Vagina (tissue), 2 donors: Measurements from ENCODE around the gene BRPF1. TPM values are rescaled to one million over a fixed set of nuclear protein-coding genes. Genes with fewer than 3 reads are reported as not detected.

Experiments used
- DNase-seq, 2 donors: peaks; one replicate each; pipeline ENCODE4 v3.0.0-alpha.2; 2017; ENCODE audit errors: extremely low spot score in 2 of 2
- H3K27ac ChIP-seq: fragments of 200-600 bp; sonication (generic); one replicate; pipeline ENCODE4 v1.5.1; 2019
- H3K27me3 ChIP-seq: fragments of 200-600 bp; sonication (generic); one replicate; pipeline ENCODE4 v1.5.1; 2019
- H3K36me3 ChIP-seq, 2 donors: fragments of 200-600 bp; sonication (generic); one replicate each; pipeline ENCODE4 v1.5.1; 2017 to 2019
- H3K4me1 ChIP-seq: fragments of 200-600 bp; sonication (generic); one replicate; pipeline ENCODE4 v1.5.1; 2019
- H3K4me3 ChIP-seq, 2 donors: fragments of 200-600 bp; sonication (generic); 1 replicate in 1 of 2; 2 replicates in 1 of 2; pipeline ENCODE4 v1.5.1; 2016 to 2019
- H3K9me3 ChIP-seq: fragments of 200-600 bp; sonication (generic); one replicate; pipeline ENCODE4 v1.5.1; 2019
- POLR2A ChIP-seq, 2 donors: fragments of 450-650 bp; IDR thresholded peaks; one replicate each; pipeline ENCODE4 v1.6.1; 2017; ENCODE audit warnings: antibody characterized with exemption in 2 of 2, mild to moderate bottlenecking in 2 of 2, moderate library complexity in 2 of 2
- POLR2AphosphoS5 ChIP-seq, 2 donors: sonication (generic); formaldehyde crosslinking; IDR thresholded peaks; one replicate each; pipeline ENCODE4 v1.9.0; 2017; ENCODE audit warnings: antibody characterized with exemption in 2 of 2, mild to moderate bottlenecking in 2 of 2, low read depth in 1 of 2; ENCODE audit not compliant: insufficient read depth in 1 of 2
- intact Hi-C: fragments of 100-400 bp; cut with DNase I; formaldehyde crosslinking; loops from one replicate; pipeline ENCODE4 v1.15.1; 2023
- total RNA-seq: library from RNA; depleted of rRNA; stranded (reverse); fragments of >200 nt; gene quantifications from one replicate; pipeline ENCODE4 v1.2.3, GENCODE V29; 2016
- TF ChIP-seq, protein P1 (sequence below), 3 experiments: fragments of 450-650 bp in 2 of 3; fragments of 200-600 bp in 1 of 3; sonication (generic) in 1 of 3; IDR thresholded peaks; one replicate each; pipeline ENCODE4 v1.5.1; 2017 to 2019; ENCODE audit warnings: antibody characterized with exemption in 3 of 3, mild to moderate bottlenecking in 2 of 3, moderate library complexity in 2 of 3

Gene BRPF1
- total RNA-seq, 1 donor from 2014 or later = 16.9 TPM

DNA sequence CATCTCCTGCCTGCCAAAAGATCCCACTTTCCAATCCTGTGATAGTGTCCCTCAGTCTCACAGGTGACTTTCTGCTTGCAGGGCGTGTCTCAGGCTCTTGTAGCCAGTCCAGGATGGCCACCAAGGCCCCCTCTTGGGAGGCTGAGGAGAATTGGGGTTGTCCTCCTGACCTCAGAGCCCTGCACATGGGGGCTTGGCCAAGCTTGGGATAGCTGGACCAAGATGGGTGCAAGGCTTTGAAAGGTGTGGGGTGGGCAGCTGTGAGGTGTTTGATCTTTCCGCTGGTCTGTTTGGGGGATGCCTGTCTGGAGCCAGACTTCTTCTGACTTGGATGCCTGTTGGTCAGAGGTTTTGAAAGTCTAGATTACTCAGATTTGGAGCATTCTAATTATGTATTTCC is 39.9 kb upstream of the BRPF1 start:
- intact Hi-C loops = no loop called here
- TF ChIP-seq POLR2AphosphoS5 (IDR thresholded peaks at IDR 0.05; ENCODE audit: insufficient read depth in 1 of 2, low read depth in 1 of 2) = no peak
- Histone ChIP-seq H3K36me3 (peaks cover 0 to 65% of the 10 kb centered on the region in 2 donors), H3K9me3 (no peaks in the 10 kb centered on the region), H3K27ac (no peak overlapping the region), H3K4me3 (no peak overlapping the region), H3K4me1 (no peaks in the 10 kb centered on the region), H3K27me3 (no peaks in the 10 kb centered on the region)
- DNase-seq = no peak

DNA sequence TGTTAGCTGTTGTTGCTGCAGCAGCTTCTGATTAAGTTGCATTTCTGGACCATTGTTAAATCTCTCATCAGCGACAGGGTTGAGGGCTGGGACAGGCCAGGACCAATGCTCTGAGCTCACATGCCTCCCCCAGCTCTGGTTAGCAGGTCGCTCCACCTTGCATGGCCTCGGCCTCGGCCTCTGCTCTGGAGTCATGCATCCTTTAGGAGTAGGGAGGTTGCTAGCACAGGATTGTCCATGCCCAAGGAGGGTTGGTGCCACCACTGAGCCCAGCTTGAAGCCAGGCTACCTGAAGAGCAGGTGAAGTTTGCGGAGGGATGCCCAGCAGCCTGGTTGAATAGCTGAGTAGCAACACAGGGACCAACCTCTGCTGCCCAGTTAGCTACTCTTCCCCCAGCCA is 39.1 kb upstream of the BRPF1 start:
- TF ChIP-seq, protein P1, sequence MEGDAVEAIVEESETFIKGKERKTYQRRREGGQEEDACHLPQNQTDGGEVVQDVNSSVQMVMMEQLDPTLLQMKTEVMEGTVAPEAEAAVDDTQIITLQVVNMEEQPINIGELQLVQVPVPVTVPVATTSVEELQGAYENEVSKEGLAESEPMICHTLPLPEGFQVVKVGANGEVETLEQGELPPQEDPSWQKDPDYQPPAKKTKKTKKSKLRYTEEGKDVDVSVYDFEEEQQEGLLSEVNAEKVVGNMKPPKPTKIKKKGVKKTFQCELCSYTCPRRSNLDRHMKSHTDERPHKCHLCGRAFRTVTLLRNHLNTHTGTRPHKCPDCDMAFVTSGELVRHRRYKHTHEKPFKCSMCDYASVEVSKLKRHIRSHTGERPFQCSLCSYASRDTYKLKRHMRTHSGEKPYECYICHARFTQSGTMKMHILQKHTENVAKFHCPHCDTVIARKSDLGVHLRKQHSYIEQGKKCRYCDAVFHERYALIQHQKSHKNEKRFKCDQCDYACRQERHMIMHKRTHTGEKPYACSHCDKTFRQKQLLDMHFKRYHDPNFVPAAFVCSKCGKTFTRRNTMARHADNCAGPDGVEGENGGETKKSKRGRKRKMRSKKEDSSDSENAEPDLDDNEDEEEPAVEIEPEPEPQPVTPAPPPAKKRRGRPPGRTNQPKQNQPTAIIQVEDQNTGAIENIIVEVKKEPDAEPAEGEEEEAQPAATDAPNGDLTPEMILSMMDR (IDR thresholded peaks at IDR 0.05) = no peak
- no peak for TF ChIP-seq POLR2A (IDR thresholded peaks at IDR 0.05)
- no peak for TF ChIP-seq POLR2AphosphoS5 (IDR thresholded peaks at IDR 0.05; ENCODE audit: insufficient read depth in 1 of 2, low read depth in 1 of 2)
- no peak for DNase-seq
- Histone ChIP-seq H3K4me3 (no peak overlapping the region), H3K36me3 (peaks cover 0 to 65% of the 10 kb centered on the region in 2 donors), H3K4me1 (no peaks in the 10 kb centered on the region), H3K9me3 (no peaks in the 10 kb centered on the region), H3K27ac (no peak overlapping the region), H3K27me3 (no peaks in the 10 kb centered on the region)
- intact Hi-C loops = no loop called here

DNA sequence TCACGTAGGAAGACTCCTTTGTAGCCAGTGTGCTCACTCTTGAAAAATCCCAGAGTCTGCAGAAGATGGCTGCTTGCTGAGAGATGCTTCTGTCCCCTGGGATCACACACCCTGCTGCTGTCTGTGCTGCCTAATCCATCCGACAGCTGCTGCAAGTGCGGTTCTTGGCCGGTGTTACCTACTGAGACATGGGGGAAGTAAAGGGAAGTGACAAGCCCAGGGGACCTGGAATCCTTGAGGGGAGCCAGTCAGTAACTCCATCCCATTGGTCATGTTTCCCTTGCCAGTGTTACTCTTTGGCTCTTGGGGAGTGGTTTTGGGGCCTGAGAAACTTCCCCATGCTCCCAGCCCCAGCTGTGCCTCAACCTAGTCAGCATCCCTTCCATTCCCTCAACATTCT is 36.2 kb upstream of the BRPF1 start:
- H3K4me3 ChIP-seq = no peak overlapping the region
- H3K27me3 ChIP-seq = no peaks in the 10 kb centered on the region
- H3K27ac ChIP-seq = no peak overlapping the region
- TF ChIP-seq POLR2A (IDR thresholded peaks at IDR 0.05) (no peak), POLR2AphosphoS5 (IDR thresholded peaks at IDR 0.05; ENCODE audit: insufficient read depth in 1 of 2, low read depth in 1 of 2) (no peak)
- TF ChIP-seq, protein P1 (IDR thresholded peaks at IDR 0.05) = no peak
- no peak for DNase-seq
- no peaks in the 10 kb centered on the region for H3K9me3 ChIP-seq
- H3K4me1 ChIP-seq = no peaks in the 10 kb centered on the region
- intact Hi-C loops = no loop called here
- peaks cover 0 to 56% of the 10 kb centered on the region in 2 donors for H3K36me3 ChIP-seq

DNA sequence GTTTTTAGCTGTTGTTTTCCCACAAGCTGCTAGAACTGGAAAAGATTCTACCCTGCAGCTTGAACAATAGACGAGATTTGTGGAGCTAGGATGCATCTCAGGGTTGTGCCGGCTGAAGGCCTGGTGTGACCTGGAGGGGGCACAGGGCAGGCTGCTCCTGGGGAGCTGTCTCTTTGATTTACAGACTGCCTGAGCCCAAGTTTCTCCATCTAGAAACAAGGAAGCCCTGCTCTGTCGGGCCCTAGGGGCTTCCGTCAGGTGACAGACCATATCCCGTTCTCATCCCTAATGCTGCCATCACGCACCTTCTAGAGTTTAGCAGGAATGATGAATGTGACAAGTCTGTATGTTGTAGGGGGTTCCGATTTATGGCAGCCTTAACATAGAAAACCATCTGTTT is 35.8 kb upstream of the BRPF1 start:
- DNase-seq = no peak
- intact Hi-C loops = no loop called here
- H3K4me3 ChIP-seq = no peak overlapping the region
- TF ChIP-seq, protein P1 (IDR thresholded peaks at IDR 0.05) = no peak
- no peak for TF ChIP-seq POLR2A (IDR thresholded peaks at IDR 0.05)
- no peak for TF ChIP-seq POLR2AphosphoS5 (IDR thresholded peaks at IDR 0.05; ENCODE audit: insufficient read depth in 1 of 2, low read depth in 1 of 2)
- no peaks in the 10 kb centered on the region for H3K9me3 ChIP-seq
- no peaks in the 10 kb centered on the region for H3K27me3 ChIP-seq
- peaks cover 0 to 54% of the 10 kb centered on the region in 2 donors for H3K36me3 ChIP-seq
- no peak overlapping the region for H3K27ac ChIP-seq
- H3K4me1 ChIP-seq = no peaks in the 10 kb centered on the region

DNA sequence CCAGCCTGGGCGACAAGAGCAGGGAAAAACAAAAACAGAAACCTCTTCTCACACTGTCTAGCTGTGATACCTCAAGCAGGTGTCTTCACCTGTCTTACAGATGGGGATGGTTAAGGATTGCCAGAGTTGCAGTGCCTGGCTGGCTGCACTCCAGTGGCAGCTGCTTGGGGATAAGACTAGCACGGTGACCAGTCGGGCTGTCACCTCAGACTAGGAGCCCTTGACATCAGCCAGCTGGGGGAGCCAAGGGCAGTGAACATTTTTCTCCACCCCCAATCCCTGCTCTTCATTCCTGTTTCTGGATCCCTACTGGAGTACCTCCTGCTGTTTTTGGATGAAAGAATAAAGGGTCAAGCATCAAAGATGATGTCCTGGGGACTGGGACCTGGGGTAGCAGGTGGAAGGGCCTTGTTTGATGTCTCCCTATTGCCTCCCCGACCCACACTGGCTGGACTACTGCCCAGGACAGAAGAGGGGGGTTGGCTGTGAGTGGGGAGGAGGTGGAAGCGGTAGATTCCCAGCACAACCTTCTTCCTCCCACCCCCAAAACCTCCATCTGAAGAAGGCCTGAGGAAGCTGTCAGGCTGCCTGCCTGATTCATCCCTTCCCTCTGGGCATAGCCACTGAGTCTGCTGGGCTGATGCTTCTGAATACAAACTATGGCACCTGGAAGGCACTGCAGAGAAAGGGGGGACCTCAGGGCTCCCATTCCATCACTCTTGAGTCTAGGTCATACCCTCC is 34.9 kb upstream of the BRPF1 start:
- Histone ChIP-seq H3K9me3 (no peaks in the 10 kb centered on the region), H3K4me1 (no peaks in the 10 kb centered on the region), H3K27ac (no peak overlapping the region), H3K36me3 (peaks cover 0 to 48% of the 10 kb centered on the region in 2 donors), H3K27me3 (no peaks in the 10 kb centered on the region), H3K4me3 (no peak overlapping the region)
- DNase-seq = no peak
- intact Hi-C loops = no loop called here
- TF ChIP-seq POLR2A (IDR thresholded peaks at IDR 0.05) = no peak
- TF ChIP-seq POLR2AphosphoS5 (IDR thresholded peaks at IDR 0.05; ENCODE audit: insufficient read depth in 1 of 2, low read depth in 1 of 2) = no peak
- TF ChIP-seq, protein P1 (IDR thresholded peaks at IDR 0.05) = no peak
